Measurements from ENCODE around the gene SNCAIP. TPM values are rescaled to one million over a fixed set of nuclear protein-coding genes. Genes with fewer than 3 reads are reported as not detected.
A peak's percentile ranks its signal among the peaks of the same experiment; 100 is the strongest.

Gene SNCAIP
- total RNA-seq, 1 donor from 2014 or later, result not detected

- no peak for DNase-seq (ENCODE audit: low read depth)
Measured at GRCh38 chr5:122423221-122423620, 111.2 kb downstream of the SNCAIP start.

GRCh38 chr5:122424132-122424531, 112.1 kb downstream of the SNCAIP start:
- DNase-seq (ENCODE audit: low read depth), result no peak

GRCh38 chr5:122426301-122426700, 114.3 kb downstream of the SNCAIP start:
- no peak for DNase-seq (ENCODE audit: low read depth)

- DNase-seq (ENCODE audit: low read depth), result no peak
Measured at GRCh38 chr5:122427621-122428020, 115.6 kb downstream of the SNCAIP start.

GRCh38 chr5:122429545-122430318, 117.7 kb downstream of the SNCAIP start:
- no peak for DNase-seq (ENCODE audit: low read depth)

- no peak for DNase-seq (ENCODE audit: low read depth)
Measured at GRCh38 chr5:122430319-122430586, 118.2 kb downstream of the SNCAIP start.

GRCh38 chr5:122431298-122431697, 119.3 kb downstream of the SNCAIP start:
- DNase-seq (ENCODE audit: low read depth), result no peak

- DNase-seq (ENCODE audit: low read depth), result no peak
Measured at GRCh38 chr5:122434205-122434970, 122.4 kb downstream of the SNCAIP start.

GRCh38 chr5:122435234-122435633, 123.2 kb downstream of the SNCAIP start:
- no peak for DNase-seq (ENCODE audit: low read depth)

GRCh38 chr5:122435761-122436160, 123.7 kb downstream of the SNCAIP start:
- DNase-seq (ENCODE audit: low read depth), result no peak

- DNase-seq (ENCODE audit: low read depth), result no peak
Measured at GRCh38 chr5:122436615-122437014, 124.6 kb downstream of the SNCAIP start.

- DNase-seq (ENCODE audit: low read depth), result no peak
Measured at GRCh38 chr5:122439645-122440044, 127.6 kb downstream of the SNCAIP start.

- DNase-seq (ENCODE audit: low read depth), result no peak
Measured at GRCh38 chr5:122442938-122443337, 130.9 kb downstream of the SNCAIP start.

- no peak for DNase-seq (ENCODE audit: low read depth)
Measured at GRCh38 chr5:122444411-122444810, 132.4 kb downstream of the SNCAIP start.

GRCh38 chr5:122445070-122445469, 133.0 kb downstream of the SNCAIP start:
- DNase-seq (ENCODE audit: low read depth), result no peak

GRCh38 chr5:122447072-122447471, 135.0 kb downstream of the SNCAIP start:
- DNase-seq (ENCODE audit: low read depth), result no peak

GRCh38 chr5:122447879-122448278, 135.8 kb downstream of the SNCAIP start:
- DNase-seq (ENCODE audit: low read depth), result no peak

GRCh38 chr5:122454541-122454940, 142.5 kb downstream of the SNCAIP start:
- no peak for DNase-seq (ENCODE audit: low read depth)

- no peak for DNase-seq (ENCODE audit: low read depth)
Measured at GRCh38 chr5:122455939-122456338, 143.9 kb downstream of the SNCAIP start.

GRCh38 chr5:122457178-122457826, 145.3 kb downstream of the SNCAIP start:
- DNase-seq (ENCODE audit: low read depth), result no peak

- peak; percentile 15 for DNase-seq (ENCODE audit: low read depth)
Measured at GRCh38 chr5:122458278-122458872, 146.3 kb downstream of the SNCAIP start.

GRCh38 chr5:122462486-122462885, 150.4 kb downstream of the SNCAIP start:
- DNase-seq (ENCODE audit: low read depth), result no peak

All from myocyte (in vitro differentiated cells).